ENCODE measurements around the gene RPS3A. TPM values are rescaled to one million over a fixed set of nuclear protein-coding genes. Genes with fewer than 3 reads are reported as not detected.
"Not testable (repeated sequence)": the region's sequence is repeated elsewhere in the genome, so short reads cannot be mapped to it uniquely, and the experiment has no call there.

The RPS3A gene
- total and polyA plus RNA-seq, 3 experiments from 2014 or later: 2,661 to 3,574 (median 2,678) TPM

DNA sequence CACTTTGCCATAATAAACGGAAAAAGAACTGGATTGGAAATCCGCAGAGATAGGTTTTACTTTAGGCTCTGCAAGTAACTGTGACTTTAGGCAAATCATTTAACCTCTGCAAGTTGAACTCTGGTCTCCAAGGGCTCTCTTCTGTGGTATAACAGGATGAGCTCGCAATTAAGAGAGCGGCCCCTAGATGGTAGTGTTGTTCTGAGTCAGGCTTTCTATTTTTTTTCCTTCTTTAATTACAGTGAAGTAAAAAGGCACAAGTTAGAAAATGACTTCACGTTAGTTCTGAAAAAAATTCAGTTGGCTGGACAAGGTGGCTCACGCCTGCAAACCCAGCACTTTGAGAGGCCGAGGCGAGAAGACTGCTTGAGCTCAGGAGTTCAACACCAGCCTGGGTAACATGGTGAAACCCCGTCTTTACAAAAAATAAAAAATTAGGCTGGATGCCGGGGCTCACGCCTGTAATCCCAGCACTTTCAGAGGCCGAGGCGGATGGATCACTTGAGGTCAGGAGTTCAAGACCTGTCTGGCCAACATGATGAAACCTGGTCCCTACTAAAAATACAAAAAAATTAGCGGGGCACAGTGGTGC lies 18.0 kb downstream of the RPS3A start:
- H3K27me3 Mint-ChIP-seq: no peaks in the 10 kb centered on the region
- Histone ChIP-seq H3K4me3 (ENCODE audit: low read length) (no peak overlapping the region), H3K27me3 (ENCODE audit: insufficient read depth, low read length, poor library complexity, severe bottlenecking) (no peaks in the 10 kb centered on the region), H3K27ac (ENCODE audit: low read depth, low read length) (no peak overlapping the region), H3K9me3 (ENCODE audit: low read length) (no peaks in the 10 kb centered on the region), H3K4me1 (ENCODE audit: insufficient read depth, low read length) (no peaks in the 10 kb centered on the region), H3K36me3 (ENCODE audit: insufficient read depth, low read length) (no peaks in the 10 kb centered on the region)
- peaks cover 0 to 11% (median 5%) of the 10 kb centered on the region in 3 donors for H3K36me3 Mint-ChIP-seq
- no peak overlapping the region for H3K27ac Mint-ChIP-seq
- DNase-seq: peak in 2 of 5 donors; percentile 16 to 34
- ChIA-PET POLR2A (interaction anchor here (0.5 to 0.9 kb wide), 2 partner anchors 101 to 114 kb away, joined by 3 to 4 read pairs; no protein-coding TSS in a partner anchor), CTCF (interaction anchor here (0.5 to 1.1 kb wide), 4 partner anchors 9 to 21 kb away, joined by 3 to 4 read pairs (median 3); no protein-coding TSS in a partner anchor)
- no peak overlapping the region for H3K4me3 Mint-ChIP-seq
- peaks cover 0 to 3% (median 2%) of the 10 kb centered on the region in 3 donors for H3K4me1 Mint-ChIP-seq
- no peaks in the 10 kb centered on the region for H3K9me3 Mint-ChIP-seq

DNA sequence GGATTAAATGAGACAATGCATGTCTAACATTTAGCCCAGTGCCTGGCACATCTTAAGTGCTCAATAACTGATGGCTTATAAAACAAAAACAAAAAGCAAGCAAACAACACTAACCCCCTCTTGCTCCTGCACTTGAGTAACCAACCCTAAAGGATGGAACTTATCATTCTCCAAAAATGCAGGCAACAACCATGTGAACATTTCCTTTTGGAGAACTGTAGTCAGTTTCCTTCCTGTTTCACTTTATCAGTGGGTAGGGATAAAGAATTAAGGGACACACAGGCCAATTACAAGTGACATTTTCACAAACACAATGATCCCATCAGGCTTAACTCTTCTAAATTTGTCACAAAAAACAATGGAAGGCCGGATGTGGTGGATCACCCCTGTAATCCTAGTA lies 30.4 kb downstream of the RPS3A start:
- ChIA-PET CTCF (no interaction called here), POLR2A (no interaction called here)
- Histone ChIP-seq H3K36me3 (ENCODE audit: insufficient read depth, low read length) (no peaks in the 10 kb centered on the region), H3K9me3 (ENCODE audit: low read length) (no peaks in the 10 kb centered on the region), H3K27me3 (ENCODE audit: insufficient read depth, low read length, poor library complexity, severe bottlenecking) (no peaks in the 10 kb centered on the region), H3K4me1 (ENCODE audit: insufficient read depth, low read length) (no peaks in the 10 kb centered on the region), H3K4me3 (ENCODE audit: low read length) (no peak overlapping the region), H3K27ac (ENCODE audit: low read depth, low read length) (no peak overlapping the region)
- Mint-ChIP-seq H3K36me3 (no peaks in the 10 kb centered on the region), H3K27me3 (peaks cover 0 to 2% of the 10 kb centered on the region in 2 donors), H3K9me3 (no peaks in the 10 kb centered on the region), H3K4me1 (no peaks in the 10 kb centered on the region), H3K27ac (no peak overlapping the region), H3K4me3 (no peak overlapping the region)
- DNase-seq: no peak

GRCh38 chr4:151133311-151133710 lies 33.9 kb downstream of the RPS3A start:
- CTCF ChIA-PET: no interaction called here
- H3K9me3 ChIP-seq (ENCODE audit: low read length): no peaks in the 10 kb centered on the region
- no peaks in the 10 kb centered on the region for H3K27me3 ChIP-seq (ENCODE audit: insufficient read depth, low read length, poor library complexity, severe bottlenecking)
- Mint-ChIP-seq H3K27ac (no peak overlapping the region), H3K27me3 (no peaks in the 10 kb centered on the region), H3K9me3 (no peaks in the 10 kb centered on the region), H3K36me3 (no peaks in the 10 kb centered on the region), H3K4me3 (no peak overlapping the region), H3K4me1 (no peaks in the 10 kb centered on the region)
- H3K27ac ChIP-seq (ENCODE audit: low read depth, low read length): no peak overlapping the region
- POLR2A ChIA-PET: no interaction called here
- no peak for DNase-seq
- H3K4me3 ChIP-seq (ENCODE audit: low read length): no peak overlapping the region
- H3K4me1 ChIP-seq (ENCODE audit: insufficient read depth, low read length): no peaks in the 10 kb centered on the region
- H3K36me3 ChIP-seq (ENCODE audit: insufficient read depth, low read length): no peaks in the 10 kb centered on the region

- H3K9me3 Mint-ChIP-seq; H3K36me3 ChIP-seq (ENCODE audit: insufficient read depth, low read length); H3K4me3 Mint-ChIP-seq; H3K4me3 ChIP-seq (ENCODE audit: low read length); H3K27me3 ChIP-seq (ENCODE audit: insufficient read depth, low read length, poor library complexity, severe bottlenecking); CTCF ChIA-PET; H3K27ac ChIP-seq (ENCODE audit: low read depth, low read length); POLR2A ChIA-PET; DNase-seq; H3K36me3 Mint-ChIP-seq; H3K27me3 Mint-ChIP-seq; H3K9me3 ChIP-seq (ENCODE audit: low read length); H3K4me1 Mint-ChIP-seq; H3K4me1 ChIP-seq (ENCODE audit: insufficient read depth, low read length): not testable (repeated sequence)
- peak overlapping the region in 1 of 8 donors; percentile 4 for H3K27ac Mint-ChIP-seq
Observed at GRCh38 chr4:151136048-151136447, 36.6 kb downstream of the RPS3A start.

GRCh38 chr4:151139814-151140213 lies 40.4 kb downstream of the RPS3A start:
- POLR2A ChIA-PET: no interaction called here
- Histone ChIP-seq H3K36me3 (ENCODE audit: insufficient read depth, low read length) (no peaks in the 10 kb centered on the region), H3K4me1 (ENCODE audit: insufficient read depth, low read length) (no peaks in the 10 kb centered on the region), H3K27me3 (ENCODE audit: insufficient read depth, low read length, poor library complexity, severe bottlenecking) (no peaks in the 10 kb centered on the region), H3K9me3 (ENCODE audit: low read length) (no peaks in the 10 kb centered on the region), H3K27ac (ENCODE audit: low read depth, low read length) (no peak overlapping the region), H3K4me3 (ENCODE audit: low read length) (no peak overlapping the region)
- H3K4me1 Mint-ChIP-seq: no peaks in the 10 kb centered on the region
- H3K36me3 Mint-ChIP-seq: no peaks in the 10 kb centered on the region
- peaks cover 3 to 4% of the 10 kb centered on the region in 2 donors for H3K27me3 Mint-ChIP-seq
- DNase-seq: no peak
- no peak overlapping the region for H3K4me3 Mint-ChIP-seq
- CTCF ChIA-PET: no interaction called here
- peak overlapping the region in 1 of 8 donors; percentile 8 for H3K27ac Mint-ChIP-seq
- no peaks in the 10 kb centered on the region for H3K9me3 Mint-ChIP-seq

GRCh38 chr4:151142758-151143157 lies 43.3 kb downstream of the RPS3A start:
- Mint-ChIP-seq H3K9me3 (no peaks in the 10 kb centered on the region), H3K27me3 (peaks cover 4 to 7% of the 10 kb centered on the region in 2 donors), H3K4me1 (no peaks in the 10 kb centered on the region), H3K27ac (no peak overlapping the region), H3K36me3 (no peaks in the 10 kb centered on the region), H3K4me3 (no peak overlapping the region)
- H3K27ac ChIP-seq (ENCODE audit: low read depth, low read length): no peak overlapping the region
- no peaks in the 10 kb centered on the region for H3K36me3 ChIP-seq (ENCODE audit: insufficient read depth, low read length)
- no peak for DNase-seq
- CTCF ChIA-PET: no interaction called here
- H3K27me3 ChIP-seq (ENCODE audit: insufficient read depth, low read length, poor library complexity, severe bottlenecking): no peaks in the 10 kb centered on the region
- POLR2A ChIA-PET: no interaction called here
- no peaks in the 10 kb centered on the region for H3K9me3 ChIP-seq (ENCODE audit: low read length)
- H3K4me1 ChIP-seq (ENCODE audit: insufficient read depth, low read length): no peaks in the 10 kb centered on the region
- H3K4me3 ChIP-seq (ENCODE audit: low read length): no peak overlapping the region

DNA sequence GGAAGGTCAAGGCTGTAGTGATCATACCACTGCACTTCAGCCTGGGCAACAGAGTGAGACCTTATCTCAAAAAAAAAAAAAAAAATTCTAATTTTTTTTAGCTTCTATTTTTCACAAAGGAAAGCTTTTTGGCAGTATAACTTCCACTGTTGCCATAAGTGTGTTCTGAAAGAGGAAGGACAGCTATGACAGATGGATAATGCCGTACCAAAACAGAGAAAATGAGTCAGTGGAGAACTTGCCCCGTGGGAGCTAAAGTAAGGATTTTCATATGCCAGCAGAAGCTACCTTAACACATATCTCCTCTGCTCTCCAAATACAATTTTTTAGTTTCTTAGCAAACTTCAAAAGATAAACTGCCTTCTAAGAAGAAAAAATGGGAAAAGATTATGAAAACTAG lies 43.7 kb downstream of the RPS3A start:
- POLR2A ChIA-PET: no interaction called here
- Histone ChIP-seq H3K36me3 (ENCODE audit: insufficient read depth, low read length) (no peaks in the 10 kb centered on the region), H3K4me1 (ENCODE audit: insufficient read depth, low read length) (no peaks in the 10 kb centered on the region), H3K27ac (ENCODE audit: low read depth, low read length) (no peak overlapping the region), H3K4me3 (ENCODE audit: low read length) (no peak overlapping the region), H3K9me3 (ENCODE audit: low read length) (no peaks in the 10 kb centered on the region), H3K27me3 (ENCODE audit: insufficient read depth, low read length, poor library complexity, severe bottlenecking) (no peaks in the 10 kb centered on the region)
- no peaks in the 10 kb centered on the region for H3K4me1 Mint-ChIP-seq
- DNase-seq: no peak
- no peaks in the 10 kb centered on the region for H3K36me3 Mint-ChIP-seq
- H3K4me3 Mint-ChIP-seq: no peak overlapping the region
- peaks cover 4 to 7% of the 10 kb centered on the region in 2 donors for H3K27me3 Mint-ChIP-seq
- CTCF ChIA-PET: no interaction called here
- no peak overlapping the region for H3K27ac Mint-ChIP-seq
- no peaks in the 10 kb centered on the region for H3K9me3 Mint-ChIP-seq

DNA sequence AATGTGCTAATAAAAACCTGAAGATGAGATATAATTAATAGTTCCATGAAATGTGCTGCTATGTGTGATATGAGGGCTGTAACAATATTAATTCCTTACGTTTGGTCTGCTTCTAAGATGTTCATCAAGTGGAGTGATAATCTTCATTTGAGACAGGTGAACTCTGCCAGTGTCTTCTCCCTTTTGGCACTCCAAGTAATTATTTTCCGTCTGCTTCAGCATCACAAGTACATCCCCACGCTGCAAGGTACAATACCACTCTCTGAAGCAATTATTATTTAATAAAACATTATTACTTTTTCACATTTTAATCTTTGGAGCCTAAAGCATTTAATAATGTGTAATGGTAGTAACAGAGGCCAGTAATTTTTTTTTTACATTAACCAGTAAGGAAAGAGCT lies 44.4 kb downstream of the RPS3A start:
- Mint-ChIP-seq H3K36me3 (no peaks in the 10 kb centered on the region), H3K27ac (no peak overlapping the region), H3K4me1 (no peaks in the 10 kb centered on the region), H3K9me3 (no peaks in the 10 kb centered on the region), H3K27me3 (peaks cover 4 to 7% of the 10 kb centered on the region in 2 donors), H3K4me3 (no peak overlapping the region)
- Histone ChIP-seq H3K27ac (ENCODE audit: low read depth, low read length) (no peak overlapping the region), H3K27me3 (ENCODE audit: insufficient read depth, low read length, poor library complexity, severe bottlenecking) (no peaks in the 10 kb centered on the region), H3K36me3 (ENCODE audit: insufficient read depth, low read length) (no peaks in the 10 kb centered on the region), H3K4me1 (ENCODE audit: insufficient read depth, low read length) (no peaks in the 10 kb centered on the region), H3K9me3 (ENCODE audit: low read length) (no peaks in the 10 kb centered on the region), H3K4me3 (ENCODE audit: low read length) (no peak overlapping the region)
- no peak for DNase-seq
- ChIA-PET CTCF (no interaction called here), POLR2A (no interaction called here)

Measured in CD8-positive, alpha-beta memory T cell (primary cell).